H1 (cell line): ENCODE data around the gene UBP1. TPM values are rescaled to one million over a fixed set of nuclear protein-coding genes. Genes with fewer than 3 reads are reported as not detected.

Source experiments
- CREB1 ChIP-seq: IDR thresholded peaks from 2 replicates; pipeline ENCODE4 v1.6.1; 2012; ENCODE audit warnings: inconsistent platforms
- SIN3A ChIP-seq, 2 experiments: IDR thresholded peaks in 1 of 2; conservative IDR thresholded peaks in 1 of 2; 2 replicates each; pipeline ENCODE4 v1.6.1; 2011 to 2012; ENCODE audit warnings: low read length in 2 of 2, improper control_type of control experiment in 1 of 2, low read depth in 1 of 2, mild to moderate bottlenecking in 1 of 2
- SRF ChIP-seq: IDR thresholded peaks from 2 replicates; pipeline ENCODE4 v1.6.1; 2011; ENCODE audit warnings: mild to moderate bottlenecking, low read depth, low read length, moderate library complexity
- polyA plus RNA-seq, 7 experiments: library from polyadenylated mRNA; depleted of rRNA in 3 of 7; stranded (reverse) in 5 of 7; unstranded in 2 of 7; fragments of >200 nt in 5 of 7; fragments of 200-250 nt in 2 of 7; gene quantifications; 1 replicate in 5 of 7; 2 replicates in 1 of 7; 4 replicates in 1 of 7; pipeline versions ENCODE4 v1.2.1 to v1.2.3, GENCODE V29; 2011 to 2013; ENCODE audit warnings: missing spikeins in 2 of 7, mixed read lengths in 2 of 7
- total RNA-seq: library from RNA; stranded (reverse); fragmentation: NEBNext Ultra II Directional; extraction: Animal tissue kit (Norgen Biotek cat#: 25700); gene quantifications from 2 replicates; pipeline ENCODE4 v1.2.1, GENCODE V29; 2021
- TF ChIP-seq, protein P1 (sequence below): fragments of 300-600 bp; sonication (generic); IDR thresholded peaks from 2 replicates; pipeline ENCODE4 v1.7.1; 2012; ENCODE audit warnings: low read length, moderate library complexity, mild to moderate bottlenecking, inconsistent platforms; ENCODE audit not compliant: insufficient replicate concordance
- TF ChIP-seq, protein P2 (sequence below), 3 experiments: IDR thresholded peaks; 1 replicate in 2 of 3; 2 replicates in 1 of 3; pipeline versions ENCODE4 v1.5.1 to v1.6.1; 2011; ENCODE audit warnings: low read length in 3 of 3, mild to moderate bottlenecking in 3 of 3, inconsistent platforms in 2 of 3, low read depth in 1 of 3, moderate library complexity in 1 of 3; ENCODE audit not compliant: insufficient read depth in 1 of 3; ENCODE audit errors: control extremely low read depth in 1 of 3

UBP1 gene
- total and polyA plus RNA-seq, 2 of the 8 experiments (the other 6 are each of a cell fraction or from before 2014, with no cell fraction given): 47.3 to 71.9 TPM

DNA sequence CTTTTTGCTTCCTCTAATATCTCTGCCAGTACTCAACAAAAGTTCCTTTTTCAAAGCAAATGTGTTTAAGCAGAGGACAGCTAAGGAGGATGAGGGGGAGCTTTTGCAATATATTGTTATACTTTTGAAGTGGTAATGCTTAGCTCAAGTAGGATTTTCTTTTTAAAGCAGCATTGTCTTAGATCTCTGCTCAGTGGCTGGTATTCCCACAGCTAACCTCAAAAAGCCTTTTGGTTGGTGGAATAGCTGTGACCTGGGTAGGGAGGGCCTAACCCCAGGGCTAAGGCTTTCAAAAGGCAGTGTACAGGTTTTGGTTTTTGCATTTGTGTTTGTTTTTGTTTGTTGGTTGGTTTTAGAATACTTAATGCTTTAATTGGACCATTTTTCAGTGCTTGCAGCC is 76.1 kb downstream of the UBP1 start (continued):
- TF ChIP-seq, protein P1, sequence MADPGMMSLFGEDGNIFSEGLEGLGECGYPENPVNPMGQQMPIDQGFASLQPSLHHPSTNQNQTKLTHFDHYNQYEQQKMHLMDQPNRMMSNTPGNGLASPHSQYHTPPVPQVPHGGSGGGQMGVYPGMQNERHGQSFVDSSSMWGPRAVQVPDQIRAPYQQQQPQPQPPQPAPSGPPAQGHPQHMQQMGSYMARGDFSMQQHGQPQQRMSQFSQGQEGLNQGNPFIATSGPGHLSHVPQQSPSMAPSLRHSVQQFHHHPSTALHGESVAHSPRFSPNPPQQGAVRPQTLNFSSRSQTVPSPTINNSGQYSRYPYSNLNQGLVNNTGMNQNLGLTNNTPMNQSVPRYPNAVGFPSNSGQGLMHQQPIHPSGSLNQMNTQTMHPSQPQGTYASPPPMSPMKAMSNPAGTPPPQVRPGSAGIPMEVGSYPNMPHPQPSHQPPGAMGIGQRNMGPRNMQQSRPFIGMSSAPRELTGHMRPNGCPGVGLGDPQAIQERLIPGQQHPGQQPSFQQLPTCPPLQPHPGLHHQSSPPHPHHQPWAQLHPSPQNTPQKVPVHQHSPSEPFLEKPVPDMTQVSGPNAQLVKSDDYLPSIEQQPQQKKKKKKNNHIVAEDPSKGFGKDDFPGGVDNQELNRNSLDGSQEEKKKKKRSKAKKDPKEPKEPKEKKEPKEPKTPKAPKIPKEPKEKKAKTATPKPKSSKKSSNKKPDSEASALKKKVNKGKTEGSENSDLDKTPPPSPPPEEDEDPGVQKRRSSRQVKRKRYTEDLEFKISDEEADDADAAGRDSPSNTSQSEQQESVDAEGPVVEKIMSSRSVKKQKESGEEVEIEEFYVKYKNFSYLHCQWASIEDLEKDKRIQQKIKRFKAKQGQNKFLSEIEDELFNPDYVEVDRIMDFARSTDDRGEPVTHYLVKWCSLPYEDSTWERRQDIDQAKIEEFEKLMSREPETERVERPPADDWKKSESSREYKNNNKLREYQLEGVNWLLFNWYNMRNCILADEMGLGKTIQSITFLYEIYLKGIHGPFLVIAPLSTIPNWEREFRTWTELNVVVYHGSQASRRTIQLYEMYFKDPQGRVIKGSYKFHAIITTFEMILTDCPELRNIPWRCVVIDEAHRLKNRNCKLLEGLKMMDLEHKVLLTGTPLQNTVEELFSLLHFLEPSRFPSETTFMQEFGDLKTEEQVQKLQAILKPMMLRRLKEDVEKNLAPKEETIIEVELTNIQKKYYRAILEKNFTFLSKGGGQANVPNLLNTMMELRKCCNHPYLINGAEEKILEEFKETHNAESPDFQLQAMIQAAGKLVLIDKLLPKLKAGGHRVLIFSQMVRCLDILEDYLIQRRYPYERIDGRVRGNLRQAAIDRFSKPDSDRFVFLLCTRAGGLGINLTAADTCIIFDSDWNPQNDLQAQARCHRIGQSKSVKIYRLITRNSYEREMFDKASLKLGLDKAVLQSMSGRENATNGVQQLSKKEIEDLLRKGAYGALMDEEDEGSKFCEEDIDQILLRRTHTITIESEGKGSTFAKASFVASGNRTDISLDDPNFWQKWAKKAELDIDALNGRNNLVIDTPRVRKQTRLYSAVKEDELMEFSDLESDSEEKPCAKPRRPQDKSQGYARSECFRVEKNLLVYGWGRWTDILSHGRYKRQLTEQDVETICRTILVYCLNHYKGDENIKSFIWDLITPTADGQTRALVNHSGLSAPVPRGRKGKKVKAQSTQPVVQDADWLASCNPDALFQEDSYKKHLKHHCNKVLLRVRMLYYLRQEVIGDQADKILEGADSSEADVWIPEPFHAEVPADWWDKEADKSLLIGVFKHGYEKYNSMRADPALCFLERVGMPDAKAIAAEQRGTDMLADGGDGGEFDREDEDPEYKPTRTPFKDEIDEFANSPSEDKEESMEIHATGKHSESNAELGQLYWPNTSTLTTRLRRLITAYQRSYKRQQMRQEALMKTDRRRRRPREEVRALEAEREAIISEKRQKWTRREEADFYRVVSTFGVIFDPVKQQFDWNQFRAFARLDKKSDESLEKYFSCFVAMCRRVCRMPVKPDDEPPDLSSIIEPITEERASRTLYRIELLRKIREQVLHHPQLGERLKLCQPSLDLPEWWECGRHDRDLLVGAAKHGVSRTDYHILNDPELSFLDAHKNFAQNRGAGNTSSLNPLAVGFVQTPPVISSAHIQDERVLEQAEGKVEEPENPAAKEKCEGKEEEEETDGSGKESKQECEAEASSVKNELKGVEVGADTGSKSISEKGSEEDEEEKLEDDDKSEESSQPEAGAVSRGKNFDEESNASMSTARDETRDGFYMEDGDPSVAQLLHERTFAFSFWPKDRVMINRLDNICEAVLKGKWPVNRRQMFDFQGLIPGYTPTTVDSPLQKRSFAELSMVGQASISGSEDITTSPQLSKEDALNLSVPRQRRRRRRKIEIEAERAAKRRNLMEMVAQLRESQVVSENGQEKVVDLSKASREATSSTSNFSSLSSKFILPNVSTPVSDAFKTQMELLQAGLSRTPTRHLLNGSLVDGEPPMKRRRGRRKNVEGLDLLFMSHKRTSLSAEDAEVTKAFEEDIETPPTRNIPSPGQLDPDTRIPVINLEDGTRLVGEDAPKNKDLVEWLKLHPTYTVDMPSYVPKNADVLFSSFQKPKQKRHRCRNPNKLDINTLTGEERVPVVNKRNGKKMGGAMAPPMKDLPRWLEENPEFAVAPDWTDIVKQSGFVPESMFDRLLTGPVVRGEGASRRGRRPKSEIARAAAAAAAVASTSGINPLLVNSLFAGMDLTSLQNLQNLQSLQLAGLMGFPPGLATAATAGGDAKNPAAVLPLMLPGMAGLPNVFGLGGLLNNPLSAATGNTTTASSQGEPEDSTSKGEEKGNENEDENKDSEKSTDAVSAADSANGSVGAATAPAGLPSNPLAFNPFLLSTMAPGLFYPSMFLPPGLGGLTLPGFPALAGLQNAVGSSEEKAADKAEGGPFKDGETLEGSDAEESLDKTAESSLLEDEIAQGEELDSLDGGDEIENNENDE: no peak
- TF ChIP-seq SRF (no peak), CREB1 (no peak), SIN3A (conservative IDR thresholded peaks at IDR 0.05 in 1 of 2, IDR thresholded peaks at IDR 0.05 in 1 of 2; ENCODE audit: low read depth in 1 of 2, low read length in 2 of 2) (no peak)
- TF ChIP-seq, protein P2, sequence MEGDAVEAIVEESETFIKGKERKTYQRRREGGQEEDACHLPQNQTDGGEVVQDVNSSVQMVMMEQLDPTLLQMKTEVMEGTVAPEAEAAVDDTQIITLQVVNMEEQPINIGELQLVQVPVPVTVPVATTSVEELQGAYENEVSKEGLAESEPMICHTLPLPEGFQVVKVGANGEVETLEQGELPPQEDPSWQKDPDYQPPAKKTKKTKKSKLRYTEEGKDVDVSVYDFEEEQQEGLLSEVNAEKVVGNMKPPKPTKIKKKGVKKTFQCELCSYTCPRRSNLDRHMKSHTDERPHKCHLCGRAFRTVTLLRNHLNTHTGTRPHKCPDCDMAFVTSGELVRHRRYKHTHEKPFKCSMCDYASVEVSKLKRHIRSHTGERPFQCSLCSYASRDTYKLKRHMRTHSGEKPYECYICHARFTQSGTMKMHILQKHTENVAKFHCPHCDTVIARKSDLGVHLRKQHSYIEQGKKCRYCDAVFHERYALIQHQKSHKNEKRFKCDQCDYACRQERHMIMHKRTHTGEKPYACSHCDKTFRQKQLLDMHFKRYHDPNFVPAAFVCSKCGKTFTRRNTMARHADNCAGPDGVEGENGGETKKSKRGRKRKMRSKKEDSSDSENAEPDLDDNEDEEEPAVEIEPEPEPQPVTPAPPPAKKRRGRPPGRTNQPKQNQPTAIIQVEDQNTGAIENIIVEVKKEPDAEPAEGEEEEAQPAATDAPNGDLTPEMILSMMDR (IDR thresholded peaks at IDR 0.05; ENCODE audit: control extremely low read depth in 1 of 3, insufficient read depth in 1 of 3, low read depth in 1 of 3, low read length in 3 of 3): no peak
- TF ChIP-seq, all 59 proteins: peak for 0
